Right atrium auricular region (tissue), 2 donors: Measurements from ENCODE around the gene ADISSP. TPM values are rescaled to one million over a fixed set of nuclear protein-coding genes. Genes with fewer than 3 reads are reported as not detected.

Experiments used
- DNase-seq: peaks from one replicate; pipeline ENCODE4 v3.0.0-alpha.2; 2019; ENCODE audit warnings: low spot score
- H3K27ac ChIP-seq, 2 donors: fragments of 200-600 bp; sonication (generic); 1 replicate in 1 of 2; 2 replicates in 1 of 2; pipeline ENCODE4 v1.5.1; 2016 to 2019
- H3K27me3 ChIP-seq, 2 donors: fragments of 200-600 bp; sonication (generic); one replicate each; pipeline versions ENCODE4 v1.5.1 to v1.6.0; 2017 to 2019
- H3K36me3 ChIP-seq: fragments of 200-600 bp; sonication (generic); one replicate; pipeline ENCODE4 v1.5.1; 2016
- H3K4me1 ChIP-seq, 2 donors: fragments of 200-600 bp; sonication (generic); one replicate each; pipeline versions ENCODE4 v1.5.1 to v1.6.0; 2017 to 2019
- H3K4me3 ChIP-seq, 2 donors: fragments of 200-600 bp; sonication (generic); 1 replicate in 1 of 2; 2 replicates in 1 of 2; pipeline ENCODE4 v1.5.1; 2017 to 2019; ENCODE audit warnings: mild to moderate bottlenecking in 1 of 2, moderate library complexity in 1 of 2
- H3K9me3 ChIP-seq, 2 donors: fragments of 200-600 bp; sonication (generic); one replicate each; pipeline ENCODE4 v1.5.1; 2019
- CTCF ChIP-seq, 2 donors: fragments of 200-600 bp; sonication (generic); IDR thresholded peaks; one replicate each; pipeline ENCODE4 v1.5.1; 2019; ENCODE audit warnings: antibody characterized with exemption in 2 of 2
- total RNA-seq, 2 donors: library from RNA; depleted of rRNA; stranded (reverse); fragments of >200 nt; gene quantifications; one replicate each; pipeline ENCODE4 v1.1.0, GENCODE V29; 2016

Gene ADISSP
- total RNA-seq, 2 donors from 2014 or later: 10.8 to 11.2 TPM

GRCh38 chr20:3765171-3765882 lies 2.2 kb downstream of the ADISSP start:
- Histone ChIP-seq H3K9me3 (no peaks in the 10 kb centered on the region), H3K4me3 (no peak overlapping the region), H3K27ac (peak overlapping the region in 1 of 2 donors; percentile 59), H3K36me3 (no peaks in the 10 kb centered on the region), H3K4me1 (peaks cover 0 to 40% of the 10 kb centered on the region in 2 donors), H3K27me3 (no peaks in the 10 kb centered on the region)
- DNase-seq: no peak
- TF ChIP-seq CTCF (IDR thresholded peaks at IDR 0.05): no peak

- no peak for DNase-seq
- TF ChIP-seq CTCF (IDR thresholded peaks at IDR 0.05): no peak
- Histone ChIP-seq H3K9me3 (no peaks in the 10 kb centered on the region), H3K4me3 (no peak overlapping the region), H3K27me3 (no peaks in the 10 kb centered on the region), H3K4me1 (peaks cover 0 to 40% of the 10 kb centered on the region in 2 donors), H3K27ac (peak overlapping the region in 1 of 2 donors; percentile 35), H3K36me3 (no peaks in the 10 kb centered on the region)
These were observed 2.9 kb downstream of the ADISSP start for GRCh38 chr20:3764659-3765058.

- TF ChIP-seq CTCF (IDR thresholded peaks at IDR 0.05): no peak
- Histone ChIP-seq H3K4me1 (peaks cover 0 to 36% of the 10 kb centered on the region in 2 donors), H3K36me3 (no peaks in the 10 kb centered on the region), H3K27ac (no peak overlapping the region), H3K4me3 (no peak overlapping the region), H3K27me3 (no peaks in the 10 kb centered on the region), H3K9me3 (no peaks in the 10 kb centered on the region)
- DNase-seq: no peak
These were observed 3.6 kb downstream of the ADISSP start for GRCh38 chr20:3763671-3764601.

GRCh38 chr20:3760655-3761348 lies 6.8 kb downstream of the ADISSP start:
- Histone ChIP-seq H3K4me3 (no peak overlapping the region), H3K9me3 (no peaks in the 10 kb centered on the region), H3K36me3 (no peaks in the 10 kb centered on the region), H3K27me3 (no peaks in the 10 kb centered on the region), H3K4me1 (peaks cover 0 to 15% of the 10 kb centered on the region in 2 donors), H3K27ac (no peak overlapping the region)
- DNase-seq: no peak
- no peak for TF ChIP-seq CTCF (IDR thresholded peaks at IDR 0.05)

- DNase-seq: no peak
- Histone ChIP-seq H3K36me3 (no peaks in the 10 kb centered on the region), H3K27ac (peak overlapping the region in 1 of 2 donors; percentile 9), H3K4me3 (no peak overlapping the region), H3K9me3 (no peaks in the 10 kb centered on the region), H3K27me3 (no peaks in the 10 kb centered on the region), H3K4me1 (peaks cover 0 to 11% of the 10 kb centered on the region in 2 donors)
- no peak for TF ChIP-seq CTCF (IDR thresholded peaks at IDR 0.05)
These were observed 7.7 kb downstream of the ADISSP start for GRCh38 chr20:3759884-3760283.
